ENCODE results near the gene YOD1. TPM values are rescaled to one million over a fixed set of nuclear protein-coding genes. Genes with fewer than 3 reads are reported as not detected.

YOD1 gene
- total RNA-seq, 1 donor from 2014 or later = 7.9 TPM

DNA sequence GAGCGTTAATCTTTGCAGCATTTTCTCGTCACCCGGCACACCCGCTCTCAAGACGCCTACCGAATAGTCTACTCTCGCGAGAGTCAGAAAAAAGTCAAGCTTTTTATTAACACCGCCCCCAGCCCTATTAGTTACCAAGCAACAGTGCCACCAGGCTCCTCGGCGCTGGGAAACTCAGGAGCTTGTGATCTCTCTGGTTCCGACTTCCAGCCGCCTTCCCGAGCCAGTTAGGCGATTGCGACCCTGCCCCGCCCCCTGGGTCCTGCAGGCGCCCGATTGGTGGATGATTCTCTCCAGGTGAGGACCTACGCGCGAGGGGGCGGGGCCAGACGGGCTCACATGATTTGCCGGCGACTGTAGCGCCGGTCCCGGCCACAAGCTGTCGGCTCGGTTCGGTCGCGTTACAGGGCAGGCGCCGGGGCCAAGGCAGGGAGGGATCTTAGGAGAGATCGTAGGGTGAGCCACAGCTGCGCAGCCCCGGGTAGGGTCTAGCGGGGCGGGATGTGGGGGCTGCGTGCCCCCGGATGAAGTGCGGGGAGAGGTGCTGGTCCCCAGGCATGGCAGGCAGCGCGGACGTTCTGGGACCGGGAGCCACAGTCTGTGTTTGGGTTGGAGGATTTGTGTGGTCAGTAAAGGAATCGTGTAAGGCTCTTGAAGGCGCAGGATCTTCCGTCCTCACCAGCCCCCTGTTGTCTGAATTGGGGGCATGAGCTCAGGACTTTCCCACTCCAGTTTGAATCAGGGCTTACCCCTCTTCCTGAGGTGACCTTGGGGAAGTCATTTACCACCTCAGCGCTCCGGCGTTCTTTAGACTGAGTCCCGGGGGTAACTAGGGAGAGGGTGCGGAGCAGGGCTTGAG is 2.1 kb upstream of the YOD1 start, which contains the start of gene PFKFB2:
TSS of gene PFKFB2 (plus strand) at position 365 of the 859 bp plus-strand sequence. CDS start 1,443 bp downstream, outside the sequence.
- TF ChIP-seq, protein P1, sequence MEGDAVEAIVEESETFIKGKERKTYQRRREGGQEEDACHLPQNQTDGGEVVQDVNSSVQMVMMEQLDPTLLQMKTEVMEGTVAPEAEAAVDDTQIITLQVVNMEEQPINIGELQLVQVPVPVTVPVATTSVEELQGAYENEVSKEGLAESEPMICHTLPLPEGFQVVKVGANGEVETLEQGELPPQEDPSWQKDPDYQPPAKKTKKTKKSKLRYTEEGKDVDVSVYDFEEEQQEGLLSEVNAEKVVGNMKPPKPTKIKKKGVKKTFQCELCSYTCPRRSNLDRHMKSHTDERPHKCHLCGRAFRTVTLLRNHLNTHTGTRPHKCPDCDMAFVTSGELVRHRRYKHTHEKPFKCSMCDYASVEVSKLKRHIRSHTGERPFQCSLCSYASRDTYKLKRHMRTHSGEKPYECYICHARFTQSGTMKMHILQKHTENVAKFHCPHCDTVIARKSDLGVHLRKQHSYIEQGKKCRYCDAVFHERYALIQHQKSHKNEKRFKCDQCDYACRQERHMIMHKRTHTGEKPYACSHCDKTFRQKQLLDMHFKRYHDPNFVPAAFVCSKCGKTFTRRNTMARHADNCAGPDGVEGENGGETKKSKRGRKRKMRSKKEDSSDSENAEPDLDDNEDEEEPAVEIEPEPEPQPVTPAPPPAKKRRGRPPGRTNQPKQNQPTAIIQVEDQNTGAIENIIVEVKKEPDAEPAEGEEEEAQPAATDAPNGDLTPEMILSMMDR (IDR thresholded peaks at IDR 0.05) = peak; percentile 32
- peak within 1 kb of the TSS; percentile 92 for H3K27ac ChIP-seq
- H3K4me1 ChIP-seq = peaks cover 43% of the 10 kb centered on the region
- DNase-seq (peak; percentile 99), ATAC-seq (peak; percentile 91 to 96)
- peaks cover 14% of the 10 kb centered on the region for H3K36me3 ChIP-seq
- intact Hi-C loops (cut with DNase I) = no loop called here
- H3K27me3 ChIP-seq (ENCODE audit: low read depth) = no peaks in the 10 kb centered on the region
- H3K9me3 ChIP-seq = no peaks in the 10 kb centered on the region
- H3K4me3 ChIP-seq = peak within 1 kb of the TSS; percentile 74

DNA sequence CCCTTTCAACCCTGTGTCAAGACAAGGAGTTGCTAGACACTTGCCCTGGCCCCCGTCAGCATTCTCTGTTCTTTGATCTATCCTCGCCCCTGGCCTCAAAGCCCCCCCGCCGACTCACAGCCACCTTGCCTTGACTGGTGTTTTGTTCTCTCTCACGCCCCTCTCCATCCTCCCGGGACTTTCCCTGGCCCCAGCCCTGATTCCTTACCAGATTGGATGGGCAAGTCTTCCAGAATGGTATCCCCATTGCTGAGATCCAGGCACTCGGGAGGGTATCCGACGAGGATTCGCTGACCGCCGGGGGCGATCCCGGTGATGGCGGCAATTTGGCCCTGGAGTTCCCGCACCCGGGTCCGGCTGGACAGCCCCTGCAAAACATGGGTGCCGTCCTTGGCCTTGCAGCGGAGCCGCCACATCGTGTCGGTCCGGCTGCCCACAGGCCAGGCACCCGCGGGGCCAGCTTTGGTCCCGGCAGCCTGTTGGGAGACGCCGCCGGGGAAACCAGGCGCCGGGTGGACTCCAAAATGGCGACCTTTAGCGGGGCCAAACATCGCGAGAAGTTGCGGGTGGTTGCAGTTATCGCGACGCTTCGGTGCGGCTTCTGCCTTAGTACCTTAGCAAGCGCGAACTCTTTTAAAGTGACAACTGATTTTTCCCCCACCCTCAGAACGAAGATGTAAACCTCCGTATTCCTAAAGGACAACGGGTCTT is 373 bp downstream of the YOD1 start:
- no peaks in the 10 kb centered on the region for H3K9me3 ChIP-seq
- peak overlapping the region; percentile 82 for H3K4me3 ChIP-seq
- H3K27ac ChIP-seq = peak overlapping the region; percentile 87
- ATAC-seq (peak; percentile 73 to 80), DNase-seq (peak; percentile 95)
- H3K27me3 ChIP-seq (ENCODE audit: low read depth) = no peaks in the 10 kb centered on the region
- peaks cover 29% of the 10 kb centered on the region for H3K36me3 ChIP-seq
- peaks cover 66% of the 10 kb centered on the region for H3K4me1 ChIP-seq
- TF ChIP-seq, protein P1 (IDR thresholded peaks at IDR 0.05) = no peak
- intact Hi-C loops (cut with DNase I) = no loop called here

DNA sequence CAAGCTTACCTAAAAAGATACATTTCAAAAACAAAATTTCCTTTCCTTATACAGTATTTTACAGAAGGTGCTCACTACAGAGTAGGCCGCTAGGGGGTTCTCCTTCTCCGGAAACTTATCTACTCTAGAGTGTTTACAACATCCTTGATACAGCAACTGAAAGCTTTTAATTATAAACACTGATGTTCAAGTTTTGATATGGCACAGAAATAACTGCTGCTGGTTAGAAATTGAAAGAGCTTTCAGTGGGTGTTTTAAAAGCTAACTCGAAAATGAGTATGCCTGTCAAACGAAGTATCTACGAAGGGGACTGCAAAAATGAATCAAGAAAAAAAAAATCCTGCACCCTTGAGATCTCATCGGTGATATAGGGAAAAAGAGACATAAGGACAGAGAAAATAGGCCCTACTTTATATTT is 1.0 kb downstream of the YOD1 start:
- peak overlapping the region; percentile 87 for H3K27ac ChIP-seq
- H3K36me3 ChIP-seq = peaks cover 29% of the 10 kb centered on the region
- no peaks in the 10 kb centered on the region for H3K9me3 ChIP-seq
- DNase-seq (no peak), ATAC-seq (peak; percentile 41 to 61)
- intact Hi-C loops (cut with DNase I) = no loop called here
- peaks cover 70% of the 10 kb centered on the region for H3K4me1 ChIP-seq
- H3K27me3 ChIP-seq (ENCODE audit: low read depth) = no peaks in the 10 kb centered on the region
- TF ChIP-seq, protein P1 (IDR thresholded peaks at IDR 0.05) = peak; percentile 81
- peak overlapping the region; percentile 82 for H3K4me3 ChIP-seq

- ATAC-seq (no peak), DNase-seq (no peak)
- H3K9me3 ChIP-seq = no peaks in the 10 kb centered on the region
- peaks cover 68% of the 10 kb centered on the region for H3K4me1 ChIP-seq
- H3K27ac ChIP-seq = no peak overlapping the region
- intact Hi-C loops (cut with DNase I) = no loop called here
- TF ChIP-seq, protein P1 (IDR thresholded peaks at IDR 0.05) = no peak
- H3K27me3 ChIP-seq (ENCODE audit: low read depth) = no peaks in the 10 kb centered on the region
- peaks cover 29% of the 10 kb centered on the region for H3K36me3 ChIP-seq
- peak overlapping the region; percentile 82 for H3K4me3 ChIP-seq
Measured at GRCh38 chr1:207049514-207049913, 1.5 kb downstream of the YOD1 start.

DNA sequence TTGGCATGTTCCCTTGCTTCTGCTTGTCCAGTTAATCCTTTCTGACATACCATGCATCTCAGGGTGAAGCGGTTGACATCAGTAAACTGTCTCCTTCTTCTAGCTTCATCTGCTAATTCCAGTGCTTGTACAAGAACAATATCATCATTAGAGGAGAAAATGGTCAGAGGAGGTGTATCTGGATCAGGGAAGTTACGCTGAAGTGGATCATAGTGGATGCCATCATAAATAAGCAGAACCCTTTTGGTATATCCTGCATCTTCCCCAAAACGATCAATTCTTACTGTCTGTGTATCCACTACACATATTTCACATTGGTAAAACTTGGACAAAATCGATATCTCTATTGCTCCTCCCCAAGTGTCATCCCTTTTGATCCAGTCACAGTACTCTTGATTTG is 2.0 kb downstream of the YOD1 start:
- Histone ChIP-seq H3K36me3 (peaks cover 29% of the 10 kb centered on the region), H3K27me3 (ENCODE audit: low read depth) (no peaks in the 10 kb centered on the region), H3K27ac (no peak overlapping the region), H3K4me1 (peaks cover 63% of the 10 kb centered on the region), H3K9me3 (no peaks in the 10 kb centered on the region), H3K4me3 (no peak overlapping the region)
- intact Hi-C loops (cut with DNase I) = no loop called here
- ATAC-seq (no peak), DNase-seq (no peak)
- TF ChIP-seq, protein P1 (IDR thresholded peaks at IDR 0.05) = no peak
